HepG2 (cell line): ENCODE results near the gene NPAS2. TPM values are rescaled to one million over a fixed set of nuclear protein-coding genes. Genes with fewer than 3 reads are reported as not detected.

ENCODE experiments used
- AHDC1 ChIP-seq: sonication (generic); formaldehyde crosslinking; IDR thresholded peaks from 2 replicates; pipeline ENCODE4 v1.5.1; 2020; ENCODE audit warnings: mild to moderate bottlenecking, missing genetic modification reagents, borderline replicate concordance
- ARNT2 ChIP-seq: sonication (generic); formaldehyde crosslinking; IDR thresholded peaks from 2 replicates; pipeline ENCODE4 v1.8.0; 2022; ENCODE audit warnings: mild to moderate bottlenecking, low read depth, missing genetic modification reagents, moderate library complexity
- BCL6 ChIP-seq: IDR thresholded peaks from 2 replicates; pipeline ENCODE4 v1.6.1; 2016; ENCODE audit warnings: missing genetic modification reagents, missing compliant biosample characterization
- CBX1 ChIP-seq: IDR thresholded peaks from one replicate; pipeline ENCODE4 v1.6.1; 2016; ENCODE audit warnings: antibody characterized with exemption, low read depth
- ELF1 ChIP-seq: sonication (generic); formaldehyde crosslinking; IDR thresholded peaks from 2 replicates; pipeline ENCODE4 v1.4.0; 2020; ENCODE audit warnings: missing genetic modification reagents
- HMG20A ChIP-seq: IDR thresholded peaks from 2 replicates; pipeline ENCODE4 v1.6.1; 2016; ENCODE audit warnings: borderline replicate concordance
- KDM1A ChIP-seq: IDR thresholded peaks from 2 replicates; pipeline ENCODE4 v1.6.1; 2016; ENCODE audit warnings: missing compliant biosample characterization
- KDM3A ChIP-seq: IDR thresholded peaks from 2 replicates; pipeline ENCODE4 v1.6.1; 2018; ENCODE audit warnings: low read depth, missing compliant biosample characterization
- KDM4B ChIP-seq: sonication (generic); formaldehyde crosslinking; IDR thresholded peaks from 2 replicates; pipeline ENCODE4 v1.4.0; 2020; ENCODE audit warnings: missing genetic modification reagents
- MIER3 ChIP-seq: IDR thresholded peaks from 2 replicates; pipeline ENCODE4 v1.6.1; 2016; ENCODE audit warnings: missing compliant biosample characterization, borderline replicate concordance
- MIXL1 ChIP-seq: IDR thresholded peaks from 2 replicates; pipeline ENCODE4 v1.6.1; 2016
- NR2F1 ChIP-seq, 2 experiments: fragments of 450-650 bp in 1 of 2; formaldehyde crosslinking in 1 of 2; IDR thresholded peaks; 2 replicates each; pipeline versions ENCODE4 v1.5.0 to v1.6.1; 2016 to 2020; ENCODE audit warnings: mild to moderate bottlenecking in 1 of 2, missing compliant biosample characterization in 1 of 2, missing genetic modification reagents in 1 of 2, moderate library complexity in 1 of 2
- PHB2 ChIP-seq: fragments of 450-650 bp; IDR thresholded peaks from 2 replicates; pipeline ENCODE4 v1.6.1; 2018; ENCODE audit not compliant: partially characterized antibody
- PHF20 ChIP-seq: sonication (generic); formaldehyde crosslinking; IDR thresholded peaks from 2 replicates; pipeline ENCODE4 v1.5.0; 2020; ENCODE audit warnings: mild to moderate bottlenecking, missing genetic modification reagents
- RELA ChIP-seq: sonication (generic); formaldehyde crosslinking; IDR thresholded peaks from 2 replicates; pipeline ENCODE4 v1.4.0; 2020; ENCODE audit warnings: missing genetic modification reagents
- SNAI1 ChIP-seq: sonication (generic); formaldehyde crosslinking; IDR thresholded peaks from 2 replicates; pipeline ENCODE4 v1.5.0; 2020; ENCODE audit warnings: mild to moderate bottlenecking, missing genetic modification reagents, borderline replicate concordance
- SSRP1 ChIP-seq: IDR thresholded peaks from 2 replicates; pipeline ENCODE4 v1.6.1; 2016; ENCODE audit warnings: control low read depth
- ZC3H4 ChIP-seq: sonication (generic); formaldehyde crosslinking; IDR thresholded peaks from 2 replicates; pipeline ENCODE4 v1.4.0; 2020; ENCODE audit warnings: missing genetic modification reagents, borderline replicate concordance
- ZNF263 ChIP-seq: sonication (generic); formaldehyde crosslinking; IDR thresholded peaks from 2 replicates; pipeline ENCODE4 v1.4.0; 2020; ENCODE audit warnings: missing genetic modification reagents
- polyA plus RNA-seq, 8 experiments: library from polyadenylated mRNA; depleted of rRNA in 3 of 8; stranded (reverse) in 7 of 8; unstranded in 1 of 8; fragments of >200 nt; fragmentation: Illumina TruSeq in 4 of 8; extraction: Trizol in 4 of 8; gene quantifications; 2 replicates each; pipeline versions ENCODE4 v1.2.1 to v1.2.3, GENCODE V29; 2011 to 2016; ENCODE audit warnings: low read depth in 4 of 8, missing spikeins in 1 of 8, mixed read lengths in 1 of 8; ENCODE audit not compliant: insufficient read depth in 1 of 8
- total RNA-seq, 5 experiments: library from RNA; depleted of rRNA; stranded (reverse); fragments of >200 nt; fragmentation: Illumina TruSeq; extraction: Trizol; gene quantifications; 2 replicates each; pipeline ENCODE4 v1.2.3, GENCODE V29; 2016; ENCODE audit warnings: low read depth in 1 of 5
- TF ChIP-seq, protein P1 (sequence below): sonication (generic); formaldehyde crosslinking; IDR thresholded peaks from 2 replicates; pipeline ENCODE4 v1.5.0; 2020; ENCODE audit warnings: missing genetic modification reagents, mild to moderate bottlenecking, borderline replicate concordance
- TF ChIP-seq, protein P2 (sequence below): sonication (generic); formaldehyde crosslinking; IDR thresholded peaks from 2 replicates; pipeline ENCODE4 v1.8.1; 2022; ENCODE audit warnings: mild to moderate bottlenecking, missing genetic modification reagents

The NPAS2 gene
- total and polyA plus RNA-seq, 2 of the 13 experiments (the other 11 are each of a cell fraction or from before 2014, with no cell fraction given): 14.8 to 37.5 TPM

DNA sequence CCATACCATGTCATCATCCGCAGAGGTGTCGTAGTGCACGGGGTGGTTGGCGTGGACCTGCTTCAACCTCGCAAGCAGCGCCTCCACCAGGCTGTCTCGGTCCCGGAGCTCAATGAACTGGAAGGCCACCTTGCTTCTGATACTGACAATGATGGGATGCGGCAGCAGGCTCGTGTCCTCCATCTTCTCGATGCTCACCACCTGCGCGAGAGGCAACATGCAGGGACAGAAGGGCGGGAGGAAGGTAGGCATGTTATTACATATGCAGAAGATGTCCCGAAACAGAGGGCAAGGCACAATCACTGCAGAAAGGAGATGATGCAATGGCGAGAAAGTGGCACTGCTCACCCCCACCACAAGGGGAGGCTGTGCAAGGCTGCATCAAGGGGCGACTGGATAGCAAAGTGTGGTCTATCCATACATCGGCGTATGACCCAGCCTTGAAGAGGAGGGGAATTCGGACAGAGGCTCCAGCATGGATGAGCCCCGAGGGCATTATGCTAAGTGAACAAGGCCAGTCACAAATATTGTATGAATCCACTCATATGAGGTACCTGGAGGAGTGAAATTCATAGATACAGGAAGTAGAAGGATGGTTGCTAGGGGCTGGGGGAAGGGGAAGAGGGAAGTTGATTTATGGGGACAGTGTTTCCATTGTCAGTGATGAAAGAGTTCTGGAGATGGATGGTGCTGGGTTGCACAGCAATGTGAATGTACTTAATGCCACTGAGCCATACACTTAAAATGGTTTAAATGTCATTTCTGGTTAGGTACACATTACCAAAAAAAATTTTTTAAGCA, 218.7 kb downstream of the NPAS2 start (continued):
- TF ChIP-seq, protein P1, sequence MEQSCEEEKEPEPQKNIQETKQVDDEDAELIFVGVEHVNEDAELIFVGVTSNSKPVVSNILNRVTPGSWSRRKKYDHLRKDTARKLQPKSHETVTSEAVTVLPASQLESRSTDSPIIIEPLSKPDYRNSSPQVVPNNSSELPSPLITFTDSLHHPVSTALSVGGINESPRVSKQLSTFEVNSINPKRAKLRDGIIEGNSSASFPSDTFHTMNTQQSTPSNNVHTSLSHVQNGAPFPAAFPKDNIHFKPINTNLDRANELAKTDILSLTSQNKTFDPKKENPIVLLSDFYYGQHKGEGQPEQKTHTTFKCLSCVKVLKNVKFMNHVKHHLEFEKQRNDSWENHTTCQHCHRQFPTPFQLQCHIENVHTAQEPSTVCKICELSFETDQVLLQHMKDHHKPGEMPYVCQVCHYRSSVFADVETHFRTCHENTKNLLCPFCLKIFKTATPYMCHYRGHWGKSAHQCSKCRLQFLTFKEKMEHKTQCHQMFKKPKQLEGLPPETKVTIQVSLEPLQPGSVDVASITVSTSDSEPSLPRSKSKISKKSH (CRISPR knock-in tag): 0 out of 2 replicates have a peak, but pooled peaks have one; percentile 63
- TF ChIP-seq KDM3A (CRISPR knock-in tag) (peak; percentile 65; the same call in 1 of the 2 replicates), ELF1 (peak; percentile 38; the same call in 1 of the 2 replicates), KDM4B (CRISPR knock-in tag) (peak; percentile 81; the same call in 1 of the 2 replicates), SNAI1 (CRISPR knock-in tag) (no peak), PHB2 (no peak), PHF20 (CRISPR knock-in tag) (no peak), ARNT2 (CRISPR knock-in tag) (no peak), KDM1A (CRISPR knock-in tag) (0 out of 2 replicates have a peak, but pooled peaks have one; percentile 22), HMG20A (CRISPR knock-in tag) (peak; percentile 28; the same call in 1 of the 2 replicates), ZC3H4 (CRISPR knock-in tag) (peak; percentile 60; the same call in 1 of the 2 replicates), SSRP1 (CRISPR knock-in tag) (no peak), MIER3 (CRISPR knock-in tag) (no peak), MIXL1 (CRISPR knock-in tag) (0 out of 2 replicates have a peak, but pooled peaks have one; percentile 52), NR2F1 (CRISPR knock-in tag; IDR thresholded peaks at IDR 0.05) (0 out of 4 replicates have a peak, but pooled peaks of 1 of the 2 experiments have one; percentile 25), RELA (CRISPR knock-in tag) (0 out of 2 replicates have a peak, but pooled peaks have one; percentile 63), ZNF263 (CRISPR knock-in tag) (no peak), CBX1 (no peak), AHDC1 (CRISPR knock-in tag) (no peak), BCL6 (CRISPR knock-in tag) (peak; percentile 42; the same call in 1 of the 2 replicates)
- TF ChIP-seq, protein P2, sequence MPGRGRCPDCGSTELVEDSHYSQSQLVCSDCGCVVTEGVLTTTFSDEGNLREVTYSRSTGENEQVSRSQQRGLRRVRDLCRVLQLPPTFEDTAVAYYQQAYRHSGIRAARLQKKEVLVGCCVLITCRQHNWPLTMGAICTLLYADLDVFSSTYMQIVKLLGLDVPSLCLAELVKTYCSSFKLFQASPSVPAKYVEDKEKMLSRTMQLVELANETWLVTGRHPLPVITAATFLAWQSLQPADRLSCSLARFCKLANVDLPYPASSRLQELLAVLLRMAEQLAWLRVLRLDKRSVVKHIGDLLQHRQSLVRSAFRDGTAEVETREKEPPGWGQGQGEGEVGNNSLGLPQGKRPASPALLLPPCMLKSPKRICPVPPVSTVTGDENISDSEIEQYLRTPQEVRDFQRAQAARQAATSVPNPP (CRISPR knock-in tag): no peak
